Posterior vena cava (tissue), 2 donors: Measurements from ENCODE around the gene METTL25B. TPM values are rescaled to one million over a fixed set of nuclear protein-coding genes. Genes with fewer than 3 reads are reported as not detected.
"Not testable (repeated sequence)": the region's sequence is repeated elsewhere in the genome, so short reads cannot be mapped to it uniquely, and the experiment has no call there.

Experiments
- DNase-seq: peaks from one replicate; pipeline ENCODE4 v3.0.0-alpha.2; 2020; ENCODE audit warnings: low spot score
- intact Hi-C, 2 donors: fragments of 100-400 bp; cut with DNase I; formaldehyde crosslinking; loops; one replicate each; pipeline versions ENCODE4 v1.14.1 to v1.14.2; 2022 to 2023
- total RNA-seq, 2 donors: library from RNA; stranded (reverse); fragmentation: NEBNext Ultra II Directional; extraction: Animal tissue kit (Norgen Biotek cat#: 25700); gene quantifications; one replicate each; pipeline ENCODE4 v1.2.1, GENCODE V29; 2021
- donor health status: DM: yes; HTN: yes; CAD: no.
- donor health status: DM: yes; HTN: yes; CAD: no.

The METTL25B gene
- total RNA-seq, 2 donors from 2014 or later, result 19.6 to 21.6 TPM

- intact Hi-C loops, result no loop called here
- peak; percentile 58 for DNase-seq
These were observed 16.6 kb downstream of the METTL25B start for GRCh38 chr1:156744786-156745419.

GRCh38 chr1:156745881-156746280 lies 17.6 kb downstream of the METTL25B start:
- no peak for DNase-seq
- intact Hi-C loops, result no loop called here

- no peak for DNase-seq
- intact Hi-C loops, result no loop called here
These were observed 18.1 kb downstream of the METTL25B start for GRCh38 chr1:156746406-156746727.

GRCh38 chr1:156746728-156747631 lies 18.7 kb downstream of the METTL25B start:
- intact Hi-C loops, result no loop called here
- peak; percentile 97 for DNase-seq

- intact Hi-C loops, result no loop called here
These were observed 19.7 kb downstream of the METTL25B start for GRCh38 chr1:156747742-156748669.

GRCh38 chr1:156748670-156749418 lies 20.6 kb downstream of the METTL25B start:
- intact Hi-C loops, result no loop called here
- DNase-seq, result peak; percentile 88

More at GRCh38 chr1:156747742-156748669, 19.7 kb downstream of the METTL25B start:
- peak; percentile 67 for DNase-seq

- intact Hi-C loops, result no loop called here
- peak; percentile 57 for DNase-seq
These were observed 21.3 kb downstream of the METTL25B start for GRCh38 chr1:156749419-156750118.

GRCh38 chr1:156750191-156750672 lies 22.0 kb downstream of the METTL25B start:
- peak; percentile 76 for DNase-seq
- intact Hi-C loops, result no loop called here

- DNase-seq, result no peak
- intact Hi-C loops, result no loop called here
These were observed 22.6 kb downstream of the METTL25B start for GRCh38 chr1:156750711-156751450.

GRCh38 chr1:156751451-156751756 lies 23.1 kb downstream of the METTL25B start, which contains the start of gene HDGF:
TSS of gene HDGF (minus strand) at chr1:156751675. CDS start at chr1:156751429, 246 bp downstream.
- intact Hi-C loops, result no loop called here
- DNase-seq, result no peak

GRCh38 chr1:156751757-156752481 lies 23.6 kb downstream of the METTL25B start:
- intact Hi-C loops, result no loop called here
- DNase-seq, result peak; percentile 99

GRCh38 chr1:156752843-156753482 lies 24.7 kb downstream of the METTL25B start:
- intact Hi-C loops, result no loop called here
- DNase-seq, result no peak

- peak; percentile 19 for DNase-seq
- intact Hi-C loops, result no loop called here
These were observed 25.9 kb downstream of the METTL25B start for GRCh38 chr1:156754219-156754618.

- peak; percentile 5 for DNase-seq
- intact Hi-C loops, result no loop called here
These were observed 27.3 kb downstream of the METTL25B start for GRCh38 chr1:156755527-156755950.

GRCh38 chr1:156756355-156756754 lies 28.1 kb downstream of the METTL25B start:
- intact Hi-C loops, result no loop called here
- DNase-seq, result no peak

GRCh38 chr1:156757572-156758253 lies 29.4 kb downstream of the METTL25B start:
- intact Hi-C loops, result not testable (repeated sequence)
- peak; percentile 18 for DNase-seq
